GM18520 (cell line): ENCODE data around the gene MOGAT3.

Source experiments
- ATAC-seq: cut with Tn5 transposase; IDR thresholded peaks from one replicate; pipeline ENCODE4 v1.9.1; 2021; ENCODE audit not compliant: unreplicated experiment

MOGAT3 gene

GRCh38 chr7:101173752-101174244, 27.0 kb downstream of the MOGAT3 start:
- ATAC-seq = no peak

- no peak for ATAC-seq
These were observed 27.7 kb downstream of the MOGAT3 start for GRCh38 chr7:101172854-101173751.

- ATAC-seq = no peak
These were observed 28.6 kb downstream of the MOGAT3 start for GRCh38 chr7:101172005-101172853.

GRCh38 chr7:101171442-101171837, 29.4 kb downstream of the MOGAT3 start:
- no peak for ATAC-seq

GRCh38 chr7:101170617-101171441, 30.0 kb downstream of the MOGAT3 start:
- ATAC-seq = no peak

- no peak for ATAC-seq
These were observed 30.8 kb downstream of the MOGAT3 start for GRCh38 chr7:101169838-101170551.

GRCh38 chr7:101169110-101169837, 31.6 kb downstream of the MOGAT3 start:
- ATAC-seq = no peak

- ATAC-seq = no peak
These were observed 32.3 kb downstream of the MOGAT3 start for GRCh38 chr7:101168412-101169049.

- ATAC-seq = no peak
These were observed 33.0 kb downstream of the MOGAT3 start for GRCh38 chr7:101167645-101168411.

GRCh38 chr7:101166909-101167644, 33.8 kb downstream of the MOGAT3 start:
- ATAC-seq = no peak

GRCh38 chr7:101166648-101166908, 34.3 kb downstream of the MOGAT3 start:
- no peak for ATAC-seq

- ATAC-seq = no peak
These were observed 34.7 kb downstream of the MOGAT3 start for GRCh38 chr7:101165958-101166647.

GRCh38 chr7:101165075-101165957, 35.5 kb downstream of the MOGAT3 start, which contains the start of gene VGF:
Gene VGF (minus strand): TSS chr7:101165569. CDS start chr7:101164843, 726 bp downstream.
- peak; percentile 86 for ATAC-seq

- no peak for ATAC-seq
These were observed 36.6 kb downstream of the MOGAT3 start for GRCh38 chr7:101164071-101164840.

- ATAC-seq = no peak
These were observed 37.4 kb downstream of the MOGAT3 start for GRCh38 chr7:101163279-101164070.
